PC-3 (cell line): ENCODE results near the gene INO80E.

Experiments used
- CTCF ChIP-seq: fragments of 300-600 bp; sonication (generic); conservative IDR thresholded peaks from 2 replicates; pipeline ENCODE4 v1.5.1; 2017; ENCODE audit warnings: antibody characterized with exemption, low read depth, mild to moderate bottlenecking, low read length
- EZH2 ChIP-seq: fragments of 300-600 bp; sonication (generic); IDR thresholded peaks from one replicate; pipeline ENCODE4 v1.6.1; 2017; ENCODE audit warnings: antibody characterized with exemption, mild to moderate bottlenecking, low read length; ENCODE audit not compliant: unreplicated experiment
- EZH2phosphoT487 ChIP-seq: fragments of 300-600 bp; sonication (generic); IDR thresholded peaks from 2 replicates; pipeline ENCODE4 v1.6.1; 2018; ENCODE audit warnings: mild to moderate bottlenecking, antibody characterized with exemption, low read length, borderline replicate concordance

DNA sequence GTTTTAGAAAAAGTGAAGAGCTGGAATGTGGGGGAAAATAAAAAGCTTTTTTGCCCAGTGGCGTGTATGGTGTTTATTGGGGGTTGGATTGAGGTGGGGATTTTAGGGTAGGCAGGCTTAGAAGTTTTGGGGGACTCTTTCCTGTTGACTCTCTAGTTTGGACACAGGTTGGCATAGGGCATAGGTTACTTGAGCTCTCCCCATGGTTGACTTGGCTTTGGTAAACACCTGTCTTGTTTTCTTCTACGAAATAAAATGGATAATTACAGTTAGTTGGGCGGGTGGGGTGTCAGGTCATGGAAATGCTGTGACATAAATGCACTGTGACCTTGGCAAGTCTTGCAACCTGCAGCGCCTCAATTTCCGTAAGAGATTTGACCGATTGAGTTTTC, 23.1 kb upstream of the INO80E start:
- TF ChIP-seq EZH2phosphoT487: no peak
- no peak for TF ChIP-seq CTCF
- TF ChIP-seq EZH2: no peak
